WTC11 (cell line): Measurements from ENCODE around the gene HLA-DMA.

Experiments used
- CTCF ChIP-seq: fragments of 200-600 bp; IDR thresholded peaks from 2 replicates; pipeline ENCODE4 v1.8.0; 2022; ENCODE audit warnings: antibody characterized with exemption
- FOXJ3 ChIP-seq: sonication (generic); formaldehyde crosslinking; IDR thresholded peaks from 2 replicates; pipeline ENCODE4 v1.9.0; 2021; ENCODE audit warnings: missing genetic modification reagents, mild to moderate bottlenecking, borderline replicate concordance
- MAX ChIP-seq: sonication (generic); formaldehyde crosslinking; IDR thresholded peaks from 2 replicates; pipeline ENCODE4 v1.8.0; 2022; ENCODE audit warnings: mild to moderate bottlenecking, missing genetic modification reagents
- NFATC4 ChIP-seq: fragments of 250-450 bp; sonication (Bioruptor Pico); IDR thresholded peaks from 2 replicates; pipeline ENCODE4 v1.9.0; 2021; ENCODE audit warnings: mild to moderate bottlenecking
- NFYB ChIP-seq: sonication (generic); formaldehyde crosslinking; conservative IDR thresholded peaks from 2 replicates; pipeline ENCODE4 v1.8.0; 2022; ENCODE audit warnings: low read depth, missing genetic modification reagents
- NR3C1 ChIP-seq: sonication (generic); formaldehyde crosslinking; conservative IDR thresholded peaks from 2 replicates; pipeline ENCODE4 v1.8.1; 2023; ENCODE audit warnings: low read depth, mild to moderate bottlenecking, missing genetic modification reagents
- STAT6 ChIP-seq: sonication (generic); formaldehyde crosslinking; conservative IDR thresholded peaks from 2 replicates; pipeline ENCODE4 v1.8.1; 2023; ENCODE audit warnings: mild to moderate bottlenecking, low read depth, missing genetic modification reagents, moderate library complexity
- USF1 ChIP-seq: sonication (generic); formaldehyde crosslinking; IDR thresholded peaks from 2 replicates; pipeline ENCODE4 v1.8.0; 2022; ENCODE audit warnings: mild to moderate bottlenecking, missing genetic modification reagents
- ZNF263 ChIP-seq: sonication (generic); formaldehyde crosslinking; IDR thresholded peaks from 2 replicates; pipeline ENCODE4 v1.8.1; 2022; ENCODE audit warnings: low read depth, mild to moderate bottlenecking, moderate library complexity, missing genetic modification reagents
- TF ChIP-seq, protein P1 (sequence below): sonication (generic); formaldehyde crosslinking; IDR thresholded peaks from 2 replicates; pipeline ENCODE4 v1.8.0; 2023; ENCODE audit warnings: missing genetic modification reagents, mild to moderate bottlenecking, borderline replicate concordance
- TF ChIP-seq, protein P2 (sequence below): sonication (generic); formaldehyde crosslinking; IDR thresholded peaks from 2 replicates; pipeline ENCODE4 v1.8.1; 2023; ENCODE audit warnings: mild to moderate bottlenecking, moderate library complexity, missing genetic modification reagents
- TF ChIP-seq, protein P3 (sequence below): fragments of 250-450 bp; sonication (Bioruptor Pico); IDR thresholded peaks from 2 replicates; pipeline ENCODE4 v2.1.2; 2022; ENCODE audit warnings: mild to moderate bottlenecking, moderate library complexity
- TF ChIP-seq, protein P4 (sequence below): sonication (generic); formaldehyde crosslinking; conservative IDR thresholded peaks from 2 replicates; pipeline ENCODE4 v1.8.1; 2022; ENCODE audit warnings: mild to moderate bottlenecking, missing genetic modification reagents
- TF ChIP-seq, protein P5 (sequence below): sonication (generic); formaldehyde crosslinking; IDR thresholded peaks from 2 replicates; pipeline ENCODE4 v1.8.1; 2023; ENCODE audit warnings: mild to moderate bottlenecking, missing genetic modification reagents, moderate library complexity

GRCh38 chr6:32922083-32922482 is 30.8 kb downstream of the HLA-DMA start:
- no peak for TF ChIP-seq MAX (CRISPR knock-in tag)
- TF ChIP-seq CTCF: no peak
- no peak for TF ChIP-seq STAT6 (CRISPR knock-in tag)
- TF ChIP-seq, protein P1, sequence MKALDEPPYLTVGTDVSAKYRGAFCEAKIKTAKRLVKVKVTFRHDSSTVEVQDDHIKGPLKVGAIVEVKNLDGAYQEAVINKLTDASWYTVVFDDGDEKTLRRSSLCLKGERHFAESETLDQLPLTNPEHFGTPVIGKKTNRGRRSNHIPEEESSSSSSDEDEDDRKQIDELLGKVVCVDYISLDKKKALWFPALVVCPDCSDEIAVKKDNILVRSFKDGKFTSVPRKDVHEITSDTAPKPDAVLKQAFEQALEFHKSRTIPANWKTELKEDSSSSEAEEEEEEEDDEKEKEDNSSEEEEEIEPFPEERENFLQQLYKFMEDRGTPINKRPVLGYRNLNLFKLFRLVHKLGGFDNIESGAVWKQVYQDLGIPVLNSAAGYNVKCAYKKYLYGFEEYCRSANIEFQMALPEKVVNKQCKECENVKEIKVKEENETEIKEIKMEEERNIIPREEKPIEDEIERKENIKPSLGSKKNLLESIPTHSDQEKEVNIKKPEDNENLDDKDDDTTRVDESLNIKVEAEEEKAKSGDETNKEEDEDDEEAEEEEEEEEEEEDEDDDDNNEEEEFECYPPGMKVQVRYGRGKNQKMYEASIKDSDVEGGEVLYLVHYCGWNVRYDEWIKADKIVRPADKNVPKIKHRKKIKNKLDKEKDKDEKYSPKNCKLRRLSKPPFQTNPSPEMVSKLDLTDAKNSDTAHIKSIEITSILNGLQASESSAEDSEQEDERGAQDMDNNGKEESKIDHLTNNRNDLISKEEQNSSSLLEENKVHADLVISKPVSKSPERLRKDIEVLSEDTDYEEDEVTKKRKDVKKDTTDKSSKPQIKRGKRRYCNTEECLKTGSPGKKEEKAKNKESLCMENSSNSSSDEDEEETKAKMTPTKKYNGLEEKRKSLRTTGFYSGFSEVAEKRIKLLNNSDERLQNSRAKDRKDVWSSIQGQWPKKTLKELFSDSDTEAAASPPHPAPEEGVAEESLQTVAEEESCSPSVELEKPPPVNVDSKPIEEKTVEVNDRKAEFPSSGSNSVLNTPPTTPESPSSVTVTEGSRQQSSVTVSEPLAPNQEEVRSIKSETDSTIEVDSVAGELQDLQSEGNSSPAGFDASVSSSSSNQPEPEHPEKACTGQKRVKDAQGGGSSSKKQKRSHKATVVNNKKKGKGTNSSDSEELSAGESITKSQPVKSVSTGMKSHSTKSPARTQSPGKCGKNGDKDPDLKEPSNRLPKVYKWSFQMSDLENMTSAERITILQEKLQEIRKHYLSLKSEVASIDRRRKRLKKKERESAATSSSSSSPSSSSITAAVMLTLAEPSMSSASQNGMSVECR: no peak
- TF ChIP-seq NFATC4 (CRISPR knock-in tag): no peak
- no peak for TF ChIP-seq FOXJ3 (CRISPR knock-in tag)
- no peak for TF ChIP-seq NR3C1 (CRISPR knock-in tag)
- no peak for TF ChIP-seq ZNF263 (CRISPR knock-in tag)
- TF ChIP-seq, protein P2, sequence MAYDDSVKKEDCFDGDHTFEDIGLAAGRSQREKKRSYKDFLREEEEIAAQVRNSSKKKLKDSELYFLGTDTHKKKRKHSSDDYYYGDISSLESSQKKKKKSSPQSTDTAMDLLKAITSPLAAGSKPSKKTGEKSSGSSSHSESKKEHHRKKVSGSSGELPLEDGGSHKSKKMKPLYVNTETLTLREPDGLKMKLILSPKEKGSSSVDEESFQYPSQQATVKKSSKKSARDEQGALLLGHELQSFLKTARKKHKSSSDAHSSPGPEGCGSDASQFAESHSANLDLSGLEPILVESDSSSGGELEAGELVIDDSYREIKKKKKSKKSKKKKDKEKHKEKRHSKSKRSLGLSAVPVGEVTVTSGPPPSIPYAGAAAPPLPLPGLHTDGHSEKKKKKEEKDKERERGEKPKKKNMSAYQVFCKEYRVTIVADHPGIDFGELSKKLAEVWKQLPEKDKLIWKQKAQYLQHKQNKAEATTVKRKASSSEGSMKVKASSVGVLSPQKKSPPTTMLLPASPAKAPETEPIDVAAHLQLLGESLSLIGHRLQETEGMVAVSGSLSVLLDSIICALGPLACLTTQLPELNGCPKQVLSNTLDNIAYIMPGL (CRISPR knock-in tag): no peak
- no peak for TF ChIP-seq NFYB
- TF ChIP-seq, protein P3, sequence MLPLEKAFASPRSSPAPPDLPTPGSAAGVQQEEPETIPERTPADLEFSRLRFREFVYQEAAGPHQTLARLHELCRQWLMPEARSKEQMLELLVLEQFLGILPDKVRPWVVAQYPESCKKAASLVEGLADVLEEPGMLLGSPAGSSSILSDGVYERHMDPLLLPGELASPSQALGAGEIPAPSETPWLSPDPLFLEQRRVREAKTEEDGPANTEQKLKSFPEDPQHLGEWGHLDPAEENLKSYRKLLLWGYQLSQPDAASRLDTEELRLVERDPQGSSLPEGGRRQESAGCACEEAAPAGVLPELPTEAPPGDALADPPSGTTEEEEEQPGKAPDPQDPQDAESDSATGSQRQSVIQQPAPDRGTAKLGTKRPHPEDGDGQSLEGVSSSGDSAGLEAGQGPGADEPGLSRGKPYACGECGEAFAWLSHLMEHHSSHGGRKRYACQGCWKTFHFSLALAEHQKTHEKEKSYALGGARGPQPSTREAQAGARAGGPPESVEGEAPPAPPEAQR (CRISPR knock-in tag): no peak
- no peak for TF ChIP-seq USF1 (CRISPR knock-in tag)
- TF ChIP-seq, protein P4, sequence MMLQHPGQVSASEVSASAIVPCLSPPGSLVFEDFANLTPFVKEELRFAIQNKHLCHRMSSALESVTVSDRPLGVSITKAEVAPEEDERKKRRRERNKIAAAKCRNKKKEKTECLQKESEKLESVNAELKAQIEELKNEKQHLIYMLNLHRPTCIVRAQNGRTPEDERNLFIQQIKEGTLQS (CRISPR knock-in tag): no peak
- TF ChIP-seq, protein P5, sequence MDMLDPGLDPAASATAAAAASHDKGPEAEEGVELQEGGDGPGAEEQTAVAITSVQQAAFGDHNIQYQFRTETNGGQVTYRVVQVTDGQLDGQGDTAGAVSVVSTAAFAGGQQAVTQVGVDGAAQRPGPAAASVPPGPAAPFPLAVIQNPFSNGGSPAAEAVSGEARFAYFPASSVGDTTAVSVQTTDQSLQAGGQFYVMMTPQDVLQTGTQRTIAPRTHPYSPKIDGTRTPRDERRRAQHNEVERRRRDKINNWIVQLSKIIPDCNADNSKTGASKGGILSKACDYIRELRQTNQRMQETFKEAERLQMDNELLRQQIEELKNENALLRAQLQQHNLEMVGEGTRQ (CRISPR knock-in tag): no peak
